HG03025 (cell line): Measurements from ENCODE around the gene HAX1.
"Not testable (repeated sequence)": the region's sequence is repeated elsewhere in the genome, so short reads cannot be mapped to it uniquely, and the experiment has no call there.

Experiments
- ATAC-seq: cut with Tn5 transposase; IDR thresholded peaks from one replicate; pipeline ENCODE4 v1.9.1; 2021; ENCODE audit warnings: mild to moderate bottlenecking, moderate library complexity; ENCODE audit not compliant: unreplicated experiment, low FRiP score

HAX1 gene

DNA sequence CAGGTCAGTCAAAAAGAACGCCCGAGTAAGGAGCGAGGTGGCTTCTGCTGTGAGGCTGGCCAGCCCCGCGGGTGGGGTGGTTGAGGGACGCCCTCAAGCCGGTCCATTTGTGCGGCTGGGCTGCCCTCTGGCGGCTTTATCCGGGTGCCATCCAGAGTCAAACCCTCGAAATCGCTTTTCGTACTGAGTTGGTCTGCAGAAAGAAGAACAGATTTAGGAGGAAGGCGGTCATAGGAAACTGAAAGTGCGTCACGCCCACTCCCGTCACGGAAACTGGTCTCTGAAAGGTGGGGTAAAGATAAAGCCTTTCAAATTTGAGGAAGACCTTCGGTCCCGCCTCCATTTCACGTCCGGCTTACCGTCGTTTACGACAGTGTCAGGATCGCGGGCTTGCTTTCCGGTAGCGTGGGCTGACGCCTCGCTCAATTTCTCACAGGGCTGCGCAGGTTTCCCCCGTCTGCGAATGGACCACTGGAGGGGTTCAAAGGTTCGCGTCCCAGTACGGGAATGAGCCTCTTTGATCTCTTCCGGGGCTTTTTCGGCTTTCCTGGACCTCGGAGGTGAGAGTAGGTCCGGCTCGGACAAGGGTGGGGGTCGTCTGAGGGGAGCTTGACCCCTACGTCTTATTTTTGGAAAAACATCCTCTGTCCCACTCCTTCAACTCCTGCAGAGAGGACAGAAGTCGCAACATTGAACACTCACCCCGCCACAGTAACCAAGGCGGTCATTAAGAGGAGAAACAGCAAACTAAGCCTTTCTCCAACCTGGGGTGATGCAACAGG is at the start of gene HAX1:
Gene HAX1 (plus strand): TSS at position 413 of the 782 bp plus-strand sequence. CDS start 95 bp downstream, at position 508.
- ATAC-seq: peak; percentile 77

DNA sequence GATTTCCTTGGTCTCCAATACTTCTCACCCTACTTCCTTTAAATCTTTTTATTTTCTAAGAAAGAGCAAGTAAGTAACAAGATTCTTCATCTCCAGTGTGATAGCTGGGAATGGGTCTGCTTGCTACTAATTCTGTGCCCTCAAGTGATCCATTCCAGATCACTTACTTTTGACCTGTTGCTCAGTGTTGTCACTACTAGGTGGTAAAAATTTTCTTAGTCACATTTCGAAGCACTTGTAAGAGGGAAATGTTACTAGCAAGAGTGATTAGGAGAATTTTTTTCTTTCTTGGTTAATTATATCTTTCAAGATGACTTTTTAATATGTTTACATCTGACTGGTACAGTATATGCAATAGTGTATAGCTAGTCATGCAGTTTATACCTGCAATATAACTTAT is 49.5 kb upstream of the HAX1 start:
- no peak for ATAC-seq

DNA sequence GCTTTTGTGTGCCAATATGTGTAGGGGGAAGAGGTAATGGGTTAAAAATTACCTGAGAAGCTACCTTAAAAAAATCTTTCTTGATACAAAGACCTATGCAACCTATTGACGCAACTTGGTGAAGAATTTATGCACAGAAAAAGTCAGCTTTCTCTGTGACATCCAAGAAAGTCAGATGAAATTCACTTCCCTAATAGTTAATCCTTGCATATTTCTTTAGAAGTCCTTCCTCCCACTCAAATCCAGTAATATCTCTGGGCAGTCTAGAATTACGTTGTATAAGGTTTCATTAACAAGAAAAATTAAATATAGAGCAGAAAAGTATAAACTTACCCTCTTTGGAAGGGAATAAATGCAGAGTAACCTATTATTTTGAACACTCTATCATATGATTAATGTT is 48.8 kb upstream of the HAX1 start:
- ATAC-seq: no peak

DNA sequence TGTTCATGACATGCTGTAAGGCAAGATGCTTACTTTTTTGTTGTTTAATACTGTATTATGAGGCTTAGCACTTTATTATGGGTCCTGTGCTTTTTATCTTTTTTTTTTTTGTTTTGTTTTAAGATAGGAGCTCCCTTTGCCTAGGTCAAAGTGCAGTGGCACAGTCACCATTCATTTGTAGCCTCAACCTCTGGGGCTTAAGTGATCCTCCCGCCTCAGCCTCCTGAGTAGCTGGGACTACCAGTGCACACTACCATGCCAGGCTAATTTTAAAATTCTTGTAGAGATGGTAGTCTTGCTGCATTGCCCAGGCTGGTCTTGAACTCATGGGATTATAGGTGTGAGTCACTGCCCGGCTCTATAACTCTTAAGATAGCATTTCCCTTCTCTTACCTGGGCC is 47.1 kb upstream of the HAX1 start:
- no peak for ATAC-seq

DNA sequence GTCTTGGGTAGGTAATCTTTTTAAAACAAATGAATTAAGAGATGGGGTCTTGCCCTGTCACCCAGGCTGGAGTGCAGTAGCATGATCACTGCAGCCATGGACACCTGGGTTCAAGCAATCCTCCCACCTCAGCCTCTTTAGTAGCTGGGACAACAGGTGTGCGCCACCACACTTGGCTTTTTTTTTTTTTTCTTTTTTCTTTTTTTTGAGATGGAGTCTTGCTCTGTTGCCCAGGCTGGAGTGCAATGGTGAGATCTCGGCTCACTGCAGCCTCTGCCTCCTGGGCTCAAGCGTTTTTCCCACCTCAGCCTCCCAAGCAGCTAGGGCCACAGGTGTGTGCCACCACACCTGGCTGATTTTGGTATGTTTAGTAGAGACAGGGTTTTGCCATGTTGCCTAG is 41.3 kb upstream of the HAX1 start:
- ATAC-seq: not testable (repeated sequence)

DNA sequence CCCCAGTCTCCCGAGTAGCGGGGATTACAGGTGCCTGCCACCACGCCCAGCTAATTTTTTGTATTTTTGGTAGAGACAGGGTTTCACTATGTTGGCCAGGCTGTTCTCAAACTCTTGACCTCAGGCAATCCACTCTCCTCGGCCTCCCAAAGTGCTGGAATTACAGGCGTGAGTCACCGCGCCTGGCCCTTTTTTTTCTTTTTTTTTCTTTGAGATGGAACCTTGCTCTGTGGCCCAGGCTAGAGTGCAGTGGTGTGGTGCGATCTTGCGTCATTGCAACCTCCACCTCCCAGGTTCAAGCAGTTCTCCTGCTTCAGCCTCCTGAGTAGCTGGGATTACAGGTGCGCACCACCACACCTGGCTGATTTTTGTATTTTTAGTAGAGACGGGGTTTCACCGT is 39.3 kb upstream of the HAX1 start:
- not testable (repeated sequence) for ATAC-seq

DNA sequence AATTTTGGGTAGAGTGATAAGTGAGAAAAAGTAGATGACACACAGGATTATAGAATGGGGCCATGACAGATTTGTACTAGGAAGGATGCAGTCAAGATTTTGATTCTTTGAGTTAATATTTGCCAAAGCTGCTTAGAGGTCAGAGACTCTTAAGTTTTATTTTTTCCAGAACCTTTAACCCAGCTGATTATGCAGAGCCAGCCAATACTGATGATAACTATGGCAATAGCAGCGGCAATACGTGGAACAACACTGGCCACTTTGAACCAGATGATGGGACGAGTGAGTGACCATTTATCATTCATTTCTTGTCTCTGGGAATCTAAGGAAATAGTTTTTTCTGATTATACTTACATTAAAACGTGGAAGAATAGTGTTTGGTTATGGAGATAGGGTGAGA is 35.6 kb upstream of the HAX1 start:
- no peak for ATAC-seq

DNA sequence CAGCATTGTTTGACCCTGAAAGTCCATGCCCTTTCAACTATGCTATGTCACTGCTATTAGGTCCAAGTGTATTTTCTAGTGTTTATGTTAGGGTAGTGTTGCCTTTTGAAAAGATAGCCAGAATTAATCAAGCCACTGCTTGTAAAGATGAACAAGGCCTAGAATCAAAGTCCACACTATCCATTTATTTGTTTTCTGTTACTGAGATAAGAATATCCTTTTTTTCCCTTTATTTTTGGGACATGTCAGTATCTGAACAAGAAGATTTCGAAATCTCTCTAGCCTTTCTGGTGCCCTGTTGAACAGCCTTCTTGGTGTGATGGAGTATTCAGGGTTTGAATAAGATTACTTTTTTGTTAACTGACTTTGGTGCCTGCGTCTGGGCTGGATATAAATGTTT is 35.0 kb upstream of the HAX1 start:
- no peak for ATAC-seq

DNA sequence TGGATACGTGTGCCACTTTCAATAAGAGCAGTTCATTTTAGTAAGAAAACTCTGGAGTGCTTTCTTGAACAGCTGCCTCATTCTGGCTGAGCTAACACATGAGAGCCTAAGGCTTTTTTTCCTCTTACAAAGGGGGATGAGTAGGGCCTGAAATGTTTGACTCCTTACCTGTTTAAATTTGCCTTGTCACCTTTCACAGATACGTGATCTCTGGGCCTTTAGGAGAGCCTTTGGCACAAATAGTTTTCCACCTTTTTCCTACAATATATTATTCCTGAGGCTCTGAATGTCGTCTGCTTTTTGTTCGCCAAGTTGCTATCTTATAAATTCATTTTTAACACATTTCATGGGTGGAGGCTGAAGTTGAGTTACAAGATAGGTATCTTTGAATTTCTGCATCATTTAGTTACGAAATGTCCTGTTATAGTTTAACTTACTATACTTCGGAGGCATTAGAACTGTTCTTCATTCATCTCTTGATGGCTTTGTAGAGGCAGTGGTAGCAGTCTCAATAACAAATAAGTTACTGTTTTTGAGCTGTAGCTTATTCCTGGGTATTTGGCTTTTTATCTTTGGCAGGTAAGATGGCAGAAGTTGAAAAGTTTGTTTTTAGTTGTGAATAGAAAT is 34.4 kb upstream of the HAX1 start:
- no peak for ATAC-seq

DNA sequence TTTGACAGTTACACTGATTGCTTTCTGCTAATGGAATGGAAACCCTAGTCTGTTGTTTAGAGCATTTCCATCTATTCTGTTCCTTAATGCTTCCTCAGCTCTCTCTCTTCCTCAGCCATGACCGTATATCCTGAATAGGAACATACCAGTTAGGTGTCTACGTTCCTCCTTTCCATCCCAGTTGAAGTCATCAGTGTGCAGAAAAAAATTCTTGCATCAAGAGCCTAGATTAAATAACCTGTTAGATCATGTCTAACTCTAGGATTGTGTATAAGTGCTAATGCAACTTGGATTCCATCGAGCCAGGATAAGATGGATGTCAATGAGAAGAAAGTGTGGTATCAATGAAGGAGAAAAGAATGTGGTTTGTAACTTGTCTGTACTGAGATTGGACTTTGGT is 32.9 kb upstream of the HAX1 start:
- ATAC-seq: no peak

DNA sequence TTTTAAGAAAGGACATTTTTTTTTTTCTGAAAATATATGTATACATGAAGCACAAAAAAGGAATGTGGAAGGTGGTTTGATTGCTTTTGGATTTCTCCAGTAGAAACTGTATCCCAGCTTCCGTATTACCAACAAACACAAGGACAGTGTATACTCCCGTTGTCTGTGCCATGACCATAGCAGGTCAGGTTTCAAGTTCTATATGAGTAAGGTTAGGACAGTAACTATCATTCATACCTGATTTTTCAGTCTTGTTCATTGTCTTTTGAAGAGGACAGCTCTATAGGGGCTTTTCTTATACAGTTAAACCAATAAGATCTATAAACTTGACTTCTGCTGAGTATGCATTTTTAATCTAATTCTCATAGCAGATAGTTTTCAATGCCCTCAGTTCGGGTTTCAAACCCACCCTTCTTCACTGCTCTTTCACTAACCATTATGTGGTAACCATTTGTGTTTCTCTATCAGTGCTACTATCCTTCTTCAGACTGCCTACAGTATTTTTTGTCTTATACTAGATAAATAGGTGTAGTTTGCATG is 32.1 kb upstream of the HAX1 start:
- no peak for ATAC-seq

DNA sequence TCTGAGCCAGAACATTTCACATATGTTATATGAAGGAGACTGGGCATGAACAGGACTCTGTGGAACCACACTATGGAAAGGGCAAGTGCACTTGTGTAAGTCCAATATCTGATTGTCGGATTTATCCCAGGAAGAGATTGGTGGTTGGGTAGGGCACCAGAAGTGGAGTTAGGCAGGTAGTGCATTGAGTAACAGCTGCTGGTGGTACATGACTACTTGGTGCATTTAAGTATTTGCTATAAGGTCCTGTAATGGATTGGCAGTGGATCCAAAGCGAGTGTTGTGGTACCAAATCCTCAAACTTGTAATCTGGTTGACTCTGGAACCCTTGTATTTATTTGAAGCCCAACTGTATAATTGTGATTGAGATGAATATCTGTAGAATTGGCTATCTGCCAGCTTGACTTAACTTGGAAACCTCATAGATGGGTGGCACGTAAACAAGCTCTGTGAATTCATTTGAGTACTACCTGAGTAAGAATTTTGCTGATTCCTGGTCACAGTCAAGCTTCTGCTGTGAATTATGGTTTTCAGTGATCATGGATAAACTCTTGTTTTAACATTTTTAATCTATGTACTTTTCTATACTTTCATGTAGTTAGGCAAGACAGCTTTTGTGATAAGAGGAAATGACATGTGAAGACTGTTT is 30.6 kb upstream of the HAX1 start:
- no peak for ATAC-seq

DNA sequence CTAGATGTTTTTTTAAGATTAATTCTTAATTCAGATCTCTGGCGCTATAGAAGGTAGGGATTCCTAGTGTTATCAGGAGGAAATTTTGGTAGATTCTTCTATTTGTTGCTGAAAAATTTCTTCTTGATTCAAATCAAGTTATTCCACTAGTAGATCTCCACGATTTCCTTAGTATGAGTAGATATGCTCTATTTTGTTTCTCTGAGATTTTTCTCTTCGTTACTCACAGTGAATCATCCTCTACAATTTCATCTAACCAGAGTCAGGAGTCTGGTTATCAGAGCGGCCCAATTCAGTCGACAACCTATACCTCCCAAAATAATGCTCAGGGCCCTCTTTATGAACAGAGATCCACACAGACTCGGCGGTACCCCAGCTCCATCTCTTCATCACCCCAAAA is 18.8 kb upstream of the HAX1 start:
- no peak for ATAC-seq

DNA sequence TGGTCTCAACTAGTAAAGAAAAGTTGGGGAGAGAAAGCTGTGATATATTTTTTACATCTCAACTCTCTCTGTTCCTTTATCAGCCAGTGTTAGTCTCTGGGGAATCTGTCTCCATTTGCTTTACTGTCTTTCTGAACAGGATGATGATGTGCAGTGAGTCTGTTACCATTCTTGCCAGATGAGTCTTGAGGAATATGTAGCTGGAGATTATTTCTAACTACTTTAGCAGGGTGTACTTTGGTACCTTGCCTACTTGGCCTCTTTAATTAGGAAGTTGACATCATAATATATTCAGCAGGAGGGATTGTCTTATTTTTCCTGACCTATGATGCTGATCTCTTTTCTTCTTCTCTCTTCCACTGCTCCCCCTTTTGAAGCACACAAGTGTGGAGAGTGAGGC is 15.7 kb upstream of the HAX1 start:
- ATAC-seq: no peak

DNA sequence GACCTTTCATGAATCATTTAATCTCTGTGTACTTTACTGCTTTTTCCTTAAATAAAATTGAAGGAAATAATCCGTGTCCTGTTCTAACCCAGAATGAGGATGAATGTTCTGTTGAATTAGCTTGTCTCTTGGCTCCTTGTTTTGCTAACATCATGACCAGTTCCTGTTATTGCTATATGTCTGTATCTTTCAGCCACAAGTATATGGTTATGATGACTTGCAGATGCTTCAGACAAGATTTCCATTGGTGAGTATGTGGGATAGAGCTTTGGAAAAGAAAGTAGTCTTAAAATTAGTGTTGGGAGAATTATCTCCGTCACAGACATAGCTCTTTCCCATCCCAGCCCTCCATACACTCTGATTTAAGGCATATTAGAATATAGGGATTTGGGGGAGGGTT is 13.6 kb upstream of the HAX1 start:
- no peak for ATAC-seq

DNA sequence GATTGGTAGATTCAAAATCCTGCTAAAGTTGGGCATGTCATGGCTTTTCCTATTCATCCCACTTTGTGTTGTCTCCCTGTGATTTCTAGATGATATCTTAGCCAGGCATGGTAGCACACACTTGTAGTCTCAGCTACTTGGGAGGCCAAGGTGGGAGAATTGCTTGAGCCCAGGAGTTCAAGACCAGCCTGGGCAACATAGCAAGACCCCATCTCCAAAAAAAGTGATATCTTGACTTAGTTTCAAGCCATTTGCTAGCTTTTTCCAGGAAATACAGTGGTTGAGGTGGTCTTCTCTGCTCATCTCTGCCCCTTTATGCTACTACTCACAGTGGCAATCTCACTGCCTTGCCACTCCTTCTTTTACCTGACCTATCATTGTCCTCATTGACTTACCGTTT is 12.3 kb upstream of the HAX1 start:
- ATAC-seq: no peak

DNA sequence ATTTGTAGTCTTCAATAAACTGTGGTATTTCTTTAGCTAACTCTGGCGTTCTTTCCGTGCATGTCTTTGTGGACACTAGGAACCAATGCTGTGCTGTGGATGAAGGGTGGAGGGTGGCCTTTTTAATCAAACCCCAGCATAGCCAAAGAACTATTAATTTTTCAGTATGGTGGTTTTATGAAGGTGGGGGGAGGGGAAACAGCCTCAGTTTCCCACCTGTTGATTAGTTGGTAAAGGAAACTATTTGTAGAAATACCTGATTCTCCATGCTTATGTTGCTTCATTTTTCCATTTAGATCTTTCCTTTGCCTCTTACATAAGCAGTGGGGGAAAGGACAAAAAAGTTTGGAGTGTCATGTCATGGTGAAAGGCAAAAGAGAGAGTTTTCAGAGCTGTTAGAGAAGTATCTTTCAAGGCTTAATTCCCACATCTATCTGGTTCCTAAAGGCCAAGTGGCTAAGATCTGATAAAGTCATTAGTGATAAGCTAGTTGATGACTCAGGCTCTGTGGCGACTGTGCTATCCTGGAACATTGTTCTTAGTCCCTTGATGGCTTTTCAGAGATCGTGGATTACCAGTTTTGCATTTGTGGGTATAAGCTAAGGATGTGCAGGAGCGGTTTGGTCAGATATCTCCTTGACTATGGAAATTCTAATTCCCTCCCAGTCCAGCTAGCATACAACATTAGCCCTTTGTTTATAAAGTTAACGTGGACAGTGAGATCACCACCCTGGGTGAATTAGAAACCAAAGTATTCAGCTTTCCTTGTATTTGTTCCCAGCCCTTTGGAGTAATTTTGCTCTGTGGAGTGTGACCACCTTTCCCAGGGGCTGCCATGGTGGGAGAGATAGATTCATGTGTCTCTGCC is 8.7 kb upstream of the HAX1 start:
- ATAC-seq: no peak

DNA sequence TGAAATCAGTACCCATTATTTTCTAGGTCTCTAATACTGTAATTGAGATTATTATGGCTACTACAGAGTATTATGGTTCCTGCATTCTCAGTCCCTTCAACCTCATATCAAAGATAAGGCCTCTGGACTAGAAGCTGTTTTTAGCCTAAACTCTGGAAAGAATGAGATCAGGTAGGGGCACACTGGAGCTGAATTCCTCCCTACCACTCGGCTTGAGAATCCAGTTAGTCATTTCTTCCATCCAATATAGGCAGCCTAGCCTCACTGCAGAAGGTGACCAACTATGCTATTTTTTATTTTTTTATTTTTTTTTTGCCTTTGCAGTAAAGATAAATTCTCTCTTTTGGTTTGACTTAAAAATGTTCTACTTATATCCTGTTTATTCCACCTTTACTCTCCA is 8.0 kb upstream of the HAX1 start:
- ATAC-seq: no peak

DNA sequence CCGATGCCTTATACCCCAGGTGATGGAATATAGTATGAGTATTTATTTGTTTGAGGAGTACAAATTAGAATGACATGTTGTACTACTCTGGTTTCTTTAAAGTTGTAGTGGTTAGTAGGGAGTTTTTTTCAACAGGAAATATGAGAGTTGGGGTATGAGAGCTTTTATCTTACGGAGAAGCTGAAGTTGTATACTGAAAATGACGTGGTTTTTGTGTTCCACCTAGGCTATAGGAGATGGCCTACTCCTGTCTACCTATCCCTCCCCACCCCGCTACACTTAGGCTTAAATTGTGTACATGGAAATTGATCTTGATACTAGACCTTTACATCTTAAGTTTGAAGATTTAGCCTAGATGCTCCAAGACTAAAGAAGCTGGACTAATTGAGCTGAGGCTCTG is 6.8 kb upstream of the HAX1 start:
- ATAC-seq: no peak

DNA sequence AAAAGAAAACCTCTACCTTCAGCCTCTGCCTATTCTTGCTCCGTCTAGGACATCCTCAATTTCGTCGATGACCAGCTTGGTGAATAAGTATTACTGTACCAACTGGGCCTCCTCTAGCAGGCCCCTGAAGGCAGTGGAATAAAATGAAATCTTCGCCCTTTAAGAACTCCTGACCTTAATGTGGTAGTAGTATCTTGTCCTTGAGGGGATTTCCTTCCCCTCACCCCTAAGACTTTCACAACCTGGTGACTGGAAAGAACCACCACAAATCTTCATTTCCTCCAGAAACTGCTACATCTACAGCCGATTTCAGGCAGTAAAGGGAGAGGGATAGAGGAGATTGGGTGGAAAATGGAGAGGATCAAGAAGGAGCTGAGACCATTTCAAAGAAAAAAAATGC is 1.6 kb upstream of the HAX1 start:
- no peak for ATAC-seq
